Glutamatergic neuron (in vitro differentiated cells): Measurements from ENCODE around the gene FAM43A. TPM values are rescaled to one million over a fixed set of nuclear protein-coding genes. Genes with fewer than 3 reads are reported as not detected.

Experiments used
- DNase-seq: peaks from one replicate; pipeline ENCODE4 v3.0.0; 2022
- H3K27ac Mint-ChIP-seq: one replicate; pipeline ENCODE4 v1.8.0; 2020; ENCODE audit warnings: mild to moderate bottlenecking, mixed read lengths, inconsistent platforms; ENCODE audit not compliant: unreplicated experiment
- H3K27me3 Mint-ChIP-seq: one replicate; pipeline ENCODE4 v1.8.0; 2020; ENCODE audit warnings: mild to moderate bottlenecking, moderate library complexity, mixed read lengths, inconsistent platforms; ENCODE audit not compliant: unreplicated experiment
- H3K36me3 Mint-ChIP-seq: one replicate; pipeline ENCODE4 v1.8.0; 2020; ENCODE audit warnings: mild to moderate bottlenecking, mixed read lengths, inconsistent platforms; ENCODE audit not compliant: unreplicated experiment
- H3K4me1 Mint-ChIP-seq: one replicate; pipeline ENCODE4 v1.8.0; 2020; ENCODE audit warnings: mild to moderate bottlenecking, low read depth, mixed read lengths, inconsistent platforms; ENCODE audit not compliant: unreplicated experiment
- H3K4me3 Mint-ChIP-seq: one replicate; pipeline ENCODE4 v1.8.0; 2020; ENCODE audit warnings: mild to moderate bottlenecking, mixed read lengths, inconsistent platforms; ENCODE audit not compliant: unreplicated experiment
- H3K9me3 Mint-ChIP-seq: one replicate; pipeline ENCODE4 v1.8.0; 2020; ENCODE audit warnings: mild to moderate bottlenecking, moderate library complexity, mixed read lengths, inconsistent platforms; ENCODE audit not compliant: unreplicated experiment
- total RNA-seq: library from RNA; stranded (reverse); fragmentation: NEBNext Ultra II Directional; extraction: Animal tissue kit (Norgen Biotek cat#: 25700); gene quantifications from one replicate; pipeline ENCODE4 v1.2.1, GENCODE V29; 2021; ENCODE audit not compliant: unreplicated experiment
- TF ChIP-seq, protein P1 (sequence below): fragments of 200-600 bp; sonication (generic); IDR thresholded peaks from one replicate; pipeline ENCODE4 v1.5.0; 2021; ENCODE audit not compliant: partially characterized antibody, unreplicated experiment

Gene FAM43A
- total RNA-seq, 1 donor from 2014 or later = 21.6 TPM

GRCh38 chr3:194640829-194641228, 44.9 kb upstream of the FAM43A start:
- TF ChIP-seq, protein P1, sequence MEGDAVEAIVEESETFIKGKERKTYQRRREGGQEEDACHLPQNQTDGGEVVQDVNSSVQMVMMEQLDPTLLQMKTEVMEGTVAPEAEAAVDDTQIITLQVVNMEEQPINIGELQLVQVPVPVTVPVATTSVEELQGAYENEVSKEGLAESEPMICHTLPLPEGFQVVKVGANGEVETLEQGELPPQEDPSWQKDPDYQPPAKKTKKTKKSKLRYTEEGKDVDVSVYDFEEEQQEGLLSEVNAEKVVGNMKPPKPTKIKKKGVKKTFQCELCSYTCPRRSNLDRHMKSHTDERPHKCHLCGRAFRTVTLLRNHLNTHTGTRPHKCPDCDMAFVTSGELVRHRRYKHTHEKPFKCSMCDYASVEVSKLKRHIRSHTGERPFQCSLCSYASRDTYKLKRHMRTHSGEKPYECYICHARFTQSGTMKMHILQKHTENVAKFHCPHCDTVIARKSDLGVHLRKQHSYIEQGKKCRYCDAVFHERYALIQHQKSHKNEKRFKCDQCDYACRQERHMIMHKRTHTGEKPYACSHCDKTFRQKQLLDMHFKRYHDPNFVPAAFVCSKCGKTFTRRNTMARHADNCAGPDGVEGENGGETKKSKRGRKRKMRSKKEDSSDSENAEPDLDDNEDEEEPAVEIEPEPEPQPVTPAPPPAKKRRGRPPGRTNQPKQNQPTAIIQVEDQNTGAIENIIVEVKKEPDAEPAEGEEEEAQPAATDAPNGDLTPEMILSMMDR = peak; percentile 57
- DNase-seq = peak; percentile 67
- H3K4me3 Mint-ChIP-seq = no peak overlapping the region
- H3K4me1 Mint-ChIP-seq = peaks cover 10% of the 10 kb centered on the region
- no peaks in the 10 kb centered on the region for H3K27me3 Mint-ChIP-seq
- no peaks in the 10 kb centered on the region for H3K36me3 Mint-ChIP-seq
- no peak overlapping the region for H3K27ac Mint-ChIP-seq
- H3K9me3 Mint-ChIP-seq = no peaks in the 10 kb centered on the region

GRCh38 chr3:194642769-194643168, 42.9 kb upstream of the FAM43A start:
- H3K27ac Mint-ChIP-seq = no peak overlapping the region
- H3K9me3 Mint-ChIP-seq = no peaks in the 10 kb centered on the region
- no peaks in the 10 kb centered on the region for H3K27me3 Mint-ChIP-seq
- H3K36me3 Mint-ChIP-seq = no peaks in the 10 kb centered on the region
- H3K4me3 Mint-ChIP-seq = no peak overlapping the region
- peaks cover 10% of the 10 kb centered on the region for H3K4me1 Mint-ChIP-seq
- DNase-seq = no peak
- TF ChIP-seq, protein P1 = no peak

DNA sequence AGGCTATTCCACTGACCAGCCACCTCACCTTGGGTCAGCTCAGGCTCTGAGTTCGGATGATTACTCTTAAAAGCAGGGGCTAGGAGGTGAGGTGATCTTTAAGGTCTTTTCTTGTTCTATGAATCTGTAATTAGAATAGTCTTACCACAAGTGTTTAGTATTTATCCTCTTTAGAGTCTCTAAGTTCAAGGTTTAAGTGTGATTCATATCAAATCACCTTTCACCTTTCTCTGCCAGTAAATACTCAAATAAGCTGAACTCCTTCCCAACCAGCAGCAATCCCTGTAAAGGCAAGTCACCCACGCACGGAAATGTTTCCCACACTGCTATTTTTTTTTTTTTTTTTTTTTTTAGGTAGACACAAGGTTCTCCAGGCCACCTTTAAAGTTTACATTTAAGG, 37.9 kb upstream of the FAM43A start:
- H3K4me3 Mint-ChIP-seq = no peak overlapping the region
- DNase-seq = no peak
- peaks cover 3% of the 10 kb centered on the region for H3K36me3 Mint-ChIP-seq
- no peaks in the 10 kb centered on the region for H3K27me3 Mint-ChIP-seq
- no peak overlapping the region for H3K27ac Mint-ChIP-seq
- peaks cover 10% of the 10 kb centered on the region for H3K4me1 Mint-ChIP-seq
- peaks cover under 1% of the 10 kb centered on the region for H3K9me3 Mint-ChIP-seq
- TF ChIP-seq, protein P1 = no peak

GRCh38 chr3:194654443-194654842, 31.2 kb upstream of the FAM43A start:
- Mint-ChIP-seq H3K27ac (no peak overlapping the region), H3K4me3 (no peak overlapping the region), H3K36me3 (peaks cover 6% of the 10 kb centered on the region), H3K9me3 (peaks cover 3% of the 10 kb centered on the region), H3K27me3 (no peaks in the 10 kb centered on the region), H3K4me1 (no peaks in the 10 kb centered on the region)
- DNase-seq = no peak
- TF ChIP-seq, protein P1 = no peak

DNA sequence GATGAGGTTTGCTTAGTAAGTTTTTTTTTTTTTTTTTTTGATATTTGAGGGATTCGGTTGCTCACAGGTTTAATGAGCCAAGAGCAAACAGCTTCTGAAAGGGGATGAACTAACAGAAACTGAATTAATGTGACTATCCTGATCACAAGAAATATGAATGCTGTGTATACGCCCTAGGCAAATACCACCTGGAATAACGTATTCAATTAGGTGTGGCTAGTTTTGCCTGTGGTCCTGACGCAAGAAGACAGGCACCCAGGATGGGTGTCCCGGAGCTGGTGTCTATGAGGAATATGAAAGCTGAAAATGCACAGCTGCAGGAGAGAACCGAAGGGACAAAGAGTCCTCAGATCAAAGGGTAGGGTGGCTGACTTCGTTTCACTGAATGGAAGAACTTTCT, 28.2 kb upstream of the FAM43A start:
- Mint-ChIP-seq H3K4me1 (peaks cover 20% of the 10 kb centered on the region), H3K9me3 (peaks cover 3% of the 10 kb centered on the region), H3K4me3 (no peak overlapping the region), H3K27me3 (no peaks in the 10 kb centered on the region), H3K36me3 (peaks cover 6% of the 10 kb centered on the region), H3K27ac (no peak overlapping the region)
- DNase-seq = no peak
- TF ChIP-seq, protein P1 = no peak
